A549 (cell line): ENCODE data around the gene RRP12. TPM values are rescaled to one million over a fixed set of nuclear protein-coding genes. Genes with fewer than 3 reads are reported as not detected.

Source experiments
- polyA plus RNA-seq, 4 experiments: library from polyadenylated mRNA; depleted of rRNA in 3 of 4; stranded (reverse); fragments of >200 nt; fragmentation: RNase III in 1 of 4; extraction: RNeasy Plus Mini Kit Qiagen cat#74134 plus additional on column Dnase treatment in 1 of 4; gene quantifications; 2 replicates in 3 of 4; 3 replicates in 1 of 4; pipeline ENCODE4 v1.2.3, GENCODE V29; 2011 to 2017
- small RNA-seq, 6 experiments: library from RNA; depleted of rRNA; stranded (forward); fragments of <200 nt; gene quantifications; one replicate each; pipeline ENCODE3, GENCODE V24; 2012

RRP12 gene
- polyA plus RNA-seq, 2 of the 4 experiments (the other 2 are of a cell fraction) = 37.9 to 40.8 TPM

Small RNAs within 50 kb of the gene (small RNA-seq; reads per million reads assigned to genes)
- 0 reads per million in 6 experiments for gene RF00019

Other genes with a start within 250 kb of the RRP12 start
- 0.09 and 0.12 TPM in 2 replicates for gene SLIT1, start 215.4 kb downstream of the RRP12 start, polyA plus RNA-seq (2011; rRNA removed)
- gene SLIT1, start 215.4 kb downstream of the RRP12 start, polyA plus RNA-seq (2017; fragmentation: RNase III; extraction: RNeasy Plus Mini Kit Qiagen cat#74134 plus additional on column Dnase treatment) = 0.03 to 0.07 TPM (median 0.05 TPM) in 3 replicates
- 11.9 and 13.9 TPM in 2 replicates for gene ARHGAP19, start 108.7 kb downstream of the RRP12 start, polyA plus RNA-seq (2011; rRNA removed)
- 6.0 to 6.9 TPM (median 6.6 TPM) in 3 replicates for gene ARHGAP19, start 108.7 kb downstream of the RRP12 start, polyA plus RNA-seq (2017; fragmentation: RNase III; extraction: RNeasy Plus Mini Kit Qiagen cat#74134 plus additional on column Dnase treatment)
- 1.3 and 1.5 TPM in 2 replicates for gene FRAT1, start 82.1 kb downstream of the RRP12 start, polyA plus RNA-seq (2011; rRNA removed)
- gene FRAT1, start 82.1 kb downstream of the RRP12 start, polyA plus RNA-seq (2017; fragmentation: RNase III; extraction: RNeasy Plus Mini Kit Qiagen cat#74134 plus additional on column Dnase treatment) = 1.2 to 2.3 TPM (median 2.0 TPM) in 3 replicates
- gene FRAT2, start 66.6 kb downstream of the RRP12 start, polyA plus RNA-seq (2011; rRNA removed) = 4.1 and 4.4 TPM in 2 replicates
- gene FRAT2, start 66.6 kb downstream of the RRP12 start, polyA plus RNA-seq (2017; fragmentation: RNase III; extraction: RNeasy Plus Mini Kit Qiagen cat#74134 plus additional on column Dnase treatment) = 2.8 to 5.0 TPM (median 3.9 TPM) in 3 replicates
- gene PGAM1, start 24.9 kb upstream of the RRP12 start, polyA plus RNA-seq (2011; rRNA removed) = 459 and 516 TPM in 2 replicates
- 516 to 557 TPM (median 525 TPM) in 3 replicates for gene PGAM1, start 24.9 kb upstream of the RRP12 start, polyA plus RNA-seq (2017; fragmentation: RNase III; extraction: RNeasy Plus Mini Kit Qiagen cat#74134 plus additional on column Dnase treatment)
- gene EXOSC1, start 44.7 kb upstream of the RRP12 start, polyA plus RNA-seq (2011; rRNA removed) = 64.0 and 71.7 TPM in 2 replicates
- gene EXOSC1, start 44.7 kb upstream of the RRP12 start, polyA plus RNA-seq (2017; fragmentation: RNase III; extraction: RNeasy Plus Mini Kit Qiagen cat#74134 plus additional on column Dnase treatment) = 54.0 to 54.8 TPM (median 54.8 TPM) in 3 replicates
- gene ZDHHC16, start 44.8 kb upstream of the RRP12 start, polyA plus RNA-seq (2011; rRNA removed) = 57.0 and 71.6 TPM in 2 replicates
- 47.7 to 53.0 TPM (median 51.0 TPM) in 3 replicates for gene ZDHHC16, start 44.8 kb upstream of the RRP12 start, polyA plus RNA-seq (2017; fragmentation: RNase III; extraction: RNeasy Plus Mini Kit Qiagen cat#74134 plus additional on column Dnase treatment)
- gene MMS19, start 97.1 kb upstream of the RRP12 start, polyA plus RNA-seq (2011; rRNA removed) = 65.6 and 83.4 TPM in 2 replicates
- gene MMS19, start 97.1 kb upstream of the RRP12 start, polyA plus RNA-seq (2017; fragmentation: RNase III; extraction: RNeasy Plus Mini Kit Qiagen cat#74134 plus additional on column Dnase treatment) = 56.3 to 60.6 TPM (median 60.4 TPM) in 3 replicates
- gene UBTD1, start 97.6 kb upstream of the RRP12 start, polyA plus RNA-seq (2011; rRNA removed) = 4.8 and 5.9 TPM in 2 replicates
- 9.1 to 11.6 TPM (median 10.4 TPM) in 3 replicates for gene UBTD1, start 97.6 kb upstream of the RRP12 start, polyA plus RNA-seq (2017; fragmentation: RNase III; extraction: RNeasy Plus Mini Kit Qiagen cat#74134 plus additional on column Dnase treatment)
- 0.90 and 1.5 TPM in 2 replicates for gene ANKRD2, start 171.4 kb upstream of the RRP12 start, polyA plus RNA-seq (2011; rRNA removed)
- 4.7 to 8.4 TPM (median 5.8 TPM) in 3 replicates for gene ANKRD2, start 171.4 kb upstream of the RRP12 start, polyA plus RNA-seq (2017; fragmentation: RNase III; extraction: RNeasy Plus Mini Kit Qiagen cat#74134 plus additional on column Dnase treatment)
- gene HOGA1, start 183.0 kb upstream of the RRP12 start, polyA plus RNA-seq (2011; rRNA removed) = 2.0 TPM in 2 replicates
- gene HOGA1, start 183.0 kb upstream of the RRP12 start, polyA plus RNA-seq (2017; fragmentation: RNase III; extraction: RNeasy Plus Mini Kit Qiagen cat#74134 plus additional on column Dnase treatment) = 3.1 to 3.5 TPM (median 3.1 TPM) in 3 replicates
- 0.12 TPM in 1 of 2 replicates, not detected in the other for gene C10orf62, start 188.4 kb upstream of the RRP12 start, polyA plus RNA-seq (2011; rRNA removed)
- gene C10orf62, start 188.4 kb upstream of the RRP12 start, polyA plus RNA-seq (2017; fragmentation: RNase III; extraction: RNeasy Plus Mini Kit Qiagen cat#74134 plus additional on column Dnase treatment) = 0.10 TPM in 1 of 3 replicates, not detected in the others
- gene MORN4, start 232.2 kb upstream of the RRP12 start, polyA plus RNA-seq (2011; rRNA removed) = 13.8 and 14.2 TPM in 2 replicates
- gene MORN4, start 232.2 kb upstream of the RRP12 start, polyA plus RNA-seq (2017; fragmentation: RNase III; extraction: RNeasy Plus Mini Kit Qiagen cat#74134 plus additional on column Dnase treatment) = 8.3 to 10.9 TPM (median 8.9 TPM) in 3 replicates
- 16.6 and 18.8 TPM in 2 replicates for gene PI4K2A, start 239.3 kb upstream of the RRP12 start, polyA plus RNA-seq (2011; rRNA removed)
- gene PI4K2A, start 239.3 kb upstream of the RRP12 start, polyA plus RNA-seq (2017; fragmentation: RNase III; extraction: RNeasy Plus Mini Kit Qiagen cat#74134 plus additional on column Dnase treatment) = 14.1 to 16.6 TPM (median 14.8 TPM) in 3 replicates